K562 (cell line): ENCODE data around the gene CLCN6. TPM values are rescaled to one million over a fixed set of nuclear protein-coding genes. Genes with fewer than 3 reads are reported as not detected.
A peak's percentile ranks its signal among the peaks of the same experiment; 100 is the strongest.

ENCODE experiments used
- ATAC-seq: fragments of 200-7000 bp; cut with Tn5 transposase; 3 replicates; pipeline ENCODE4 v1.9.1; 2020; ENCODE audit warnings: moderate library complexity
- BruUV-seq: library from RNA; stranded (reverse); fragments of 400-500 nt; replicated peaks from 2 replicates; lab custom pipeline; 2021; lab: Mats Ljungman, UMichigan
- CTCF ChIA-PET: fragments of 300-600 bp; formaldehyde crosslinking; extraction: SDS; loops from one replicate; lab custom pipeline; 2021; ENCODE audit warnings: low intra/inter-chr PET ratio; lab: Yijun Ruan, JAX
- POLR2A ChIA-PET: fragments of 300-600, 350-650 bp; sonication (Branson Sonifier 250); formaldehyde crosslinking; extraction: SDS; loops from one replicate; lab custom pipeline; 2021; ENCODE audit warnings: antibody characterized with exemption, inconsistent platforms; lab: Yijun Ruan, JAX
- DNase-seq, 4 experiments: peaks; one replicate each; pipeline versions ENCODE4 v3.0.0 to v3.0.0-alpha.2; 2011 to 2018; ENCODE audit warnings: low spot score in 3 of 4, mixed read lengths in 3 of 4; ENCODE audit errors: extremely low read depth in 1 of 4
- FAIRE-seq: peaks from 2 replicates; lab custom pipeline; 2011; peaks lifted over from hg19 to GRCh38; lab: Jason Lieb, UNC
- H2AFZ ChIP-seq: 2 replicates; pipeline ENCODE4 v1.6.0; 2011; ENCODE audit warnings: low read depth, low read length, control low read depth, inconsistent platforms
- H3K27ac ChIP-seq: fragments of 200-600 bp; 3 replicates; pipeline ENCODE4 v1.8.0; 2011; ENCODE audit warnings: low read depth, mild to moderate bottlenecking, control low read depth, inconsistent platforms, low read length, moderate library complexity, mixed read lengths; ENCODE audit errors: extremely low read depth
- H3K27me3 ChIP-seq, 2 experiments: fragments of 300-600 bp in 1 of 2; 2 replicates in 1 of 2; 3 replicates in 1 of 2; pipeline versions ENCODE4 v1.6.0 to v1.8.0; 2011; ENCODE audit warnings: inconsistent platforms in 2 of 2, low read length in 2 of 2, mild to moderate bottlenecking in 1 of 2, mixed read lengths in 1 of 2, moderate library complexity in 1 of 2; ENCODE audit not compliant: control insufficient read depth in 2 of 2, insufficient read depth in 2 of 2
- H3K36me3 ChIP-seq: fragments of 300-600 bp; 3 replicates; pipeline ENCODE4 v1.8.0; 2011; ENCODE audit warnings: mild to moderate bottlenecking, low read length, inconsistent platforms; ENCODE audit not compliant: control insufficient read depth, insufficient read depth
- H3K4me1 ChIP-seq, 2 experiments: fragments of 200-600 bp in 1 of 2; replicated peaks in 1 of 2; 2 replicates in 1 of 2; 3 replicates in 1 of 2; pipeline versions ENCODE4 v1.5.1 to v1.8.0; 2011; ENCODE audit warnings: inconsistent platforms in 2 of 2, low read length in 2 of 2, mild to moderate bottlenecking in 1 of 2, mixed read lengths in 1 of 2, moderate library complexity in 1 of 2; ENCODE audit not compliant: control insufficient read depth in 2 of 2, insufficient read depth in 2 of 2
- H3K4me2 ChIP-seq: 2 replicates; pipeline ENCODE4 v1.6.1; 2011; ENCODE audit warnings: low read length, control low read depth, inconsistent platforms, mixed read lengths; ENCODE audit not compliant: insufficient read depth
- H3K4me3 ChIP-seq: fragments of 200-600 bp; sonication (generic), shearing (Covaris generic); 2 replicates; pipeline ENCODE4 v1.5.1; 2016; ENCODE audit warnings: control low read depth, inconsistent platforms
- H3K79me2 ChIP-seq: fragments of 200-600 bp; 3 replicates; pipeline ENCODE4 v1.8.0; 2011; ENCODE audit warnings: low read length, inconsistent platforms; ENCODE audit not compliant: control insufficient read depth, insufficient read depth
- H3K9ac ChIP-seq, 2 experiments: 2 replicates each; pipeline versions ENCODE4 v1.6.0 to v1.6.1; 2011; ENCODE audit warnings: low read depth in 2 of 2, low read length in 2 of 2, control low read depth in 1 of 2, inconsistent platforms in 1 of 2, mild to moderate bottlenecking in 1 of 2, mixed read lengths in 1 of 2; ENCODE audit not compliant: insufficient read depth in 1 of 2
- H3K9me1 ChIP-seq: one replicate; pipeline ENCODE4 v1.6.0; 2011; ENCODE audit warnings: inconsistent platforms, mild to moderate bottlenecking, low read length, moderate library complexity; ENCODE audit not compliant: control insufficient read depth, insufficient read depth
- H3K9me3 ChIP-seq: replicated peaks from 2 replicates; pipeline ENCODE4 v1.5.1; 2011; ENCODE audit warnings: low read depth, low read length, inconsistent platforms; ENCODE audit not compliant: control insufficient read depth, insufficient read depth
- H4K20me1 ChIP-seq: replicated peaks from 2 replicates; pipeline ENCODE4 v1.6.1; 2011; ENCODE audit warnings: low read length, inconsistent platforms, mixed read lengths; ENCODE audit not compliant: control insufficient read depth, insufficient read depth
- MED1 ChIP-seq: sonication (generic); formaldehyde crosslinking; IDR thresholded peaks from 2 replicates; pipeline ENCODE4 v1.8.1; 2023; ENCODE audit warnings: missing genetic modification reagents, borderline replicate concordance
- SRF ChIP-seq, 2 experiments: fragments of 250-450, 450-650 bp in 1 of 2; sonication (Bioruptor Pico) in 1 of 2; sonication (generic) in 1 of 2; formaldehyde crosslinking; IDR thresholded peaks; 2 replicates each; pipeline versions ENCODE4 v1.5.0 to v1.5.1; 2020 to 2022; ENCODE audit warnings: mild to moderate bottlenecking in 1 of 2, missing genetic modification reagents in 1 of 2
- ZNF282 ChIP-seq: sonication (generic); formaldehyde crosslinking; IDR thresholded peaks from 2 replicates; pipeline ENCODE4 v1.8.1; 2023; ENCODE audit warnings: missing genetic modification reagents
- WGBS: fragments of 100-300 bp; shearing (Covaris generic); methylation state at CpG from one replicate; pipeline ENCODE4 v1.1.6; 2016; ENCODE audit warnings: low coverage, mixed read lengths; ENCODE audit not compliant: insufficient coverage; ENCODE audit errors: missing lambda C conversion rate; 5-methylcytosine and 5-hydroxymethylcytosine counted together
- in situ Hi-C: fragments of 300-500 bp; cut with MboI; formaldehyde crosslinking; loops from 4 replicates; pipeline ENCODE4 v1.15.0; 2018; ENCODE audit warnings: inconsistent platforms, mixed read lengths
- intact Hi-C: fragments of 100-400 bp; cut with micrococcal nuclease; formaldehyde crosslinking; loops from 2 replicates; pipeline ENCODE4 v1.14.2; 2022
- polyA plus RNA-seq, 8 experiments: library from polyadenylated mRNA; depleted of rRNA in 4 of 8; stranded (reverse) in 5 of 8; unstranded in 3 of 8; fragments of >200 nt; fragmentation: Nextera tagmentation in 2 of 8; fragmentation: Illumina TruSeq in 1 of 8; extraction: Ambion mirVana in 2 of 8; extraction: Trizol in 1 of 8; gene quantifications; 2 replicates each; pipeline versions ENCODE4 v1.2.1 to v1.2.3, GENCODE V29; 2011 to 2014; ENCODE audit warnings: inconsistent platforms in 1 of 8, missing spikeins in 1 of 8
- total RNA-seq, 7 experiments: library from RNA; depleted of rRNA in 6 of 7; stranded (reverse); fragments of >200 nt in 6 of 7; fragmentation: Illumina TruSeq in 2 of 7; extraction: Trizol in 2 of 7; gene quantifications; 2 replicates each; pipeline versions ENCODE4 v1.2.1 to v1.2.3, GENCODE V29; 2011 to 2021; ENCODE audit warnings: low replicate concordance in 1 of 7

CLCN6 gene
- total and polyA plus RNA-seq, 9 of the 15 experiments (the other 6 are each of a cell fraction or from before 2014, with no cell fraction given): 2.0 to 21.8 (median 13.6) TPM

DNA sequence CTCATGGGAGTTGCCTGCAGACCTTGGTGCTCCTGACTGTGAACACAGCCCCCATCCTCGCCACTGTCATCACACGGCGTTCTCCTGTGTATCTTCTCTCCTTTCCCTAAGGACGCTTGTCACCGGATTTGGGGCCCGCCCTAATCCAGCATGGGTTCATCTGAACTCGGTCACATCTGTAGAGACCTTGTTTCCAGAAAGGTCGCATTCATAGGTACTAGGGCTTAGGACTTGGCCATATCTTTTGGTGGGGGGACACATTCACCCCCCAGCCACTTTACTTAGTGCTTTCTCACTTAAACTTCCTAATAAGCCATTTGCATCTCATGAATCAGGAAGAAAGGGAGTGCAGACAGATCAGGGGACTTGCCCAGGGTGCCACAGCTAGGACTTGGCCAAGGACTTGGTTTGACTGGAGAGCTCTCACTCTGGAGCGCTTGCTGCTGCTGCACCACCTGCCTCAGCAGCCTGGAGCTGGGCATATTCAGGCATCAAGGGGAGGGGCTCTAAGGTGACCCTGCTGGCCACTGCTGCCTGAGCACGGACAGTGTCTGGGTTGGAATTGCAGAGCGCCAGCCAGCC, 31.9 kb downstream of the CLCN6 start:
- Histone ChIP-seq H3K9ac (peak overlapping the region in 1 of 2 experiments; percentile 18; a peak in 1 of 4 replicates), H3K27ac (no peak overlapping the region), H3K9me3 (no peaks in the 10 kb centered on the region), H2AFZ (no peak overlapping the region)
- intact Hi-C loops: loop anchor here (1.0 to 2.0 kb wide), 3 partner anchors 56 to 193 kb away; no protein-coding TSS in a partner anchor
- no peak for DNase-seq
- CTCF ChIA-PET: interaction anchor here (1.3 to 4.7 kb wide), 5 partner anchors 53 to 129 kb away, joined by 3 to 93 read pairs (median 19); no protein-coding TSS in a partner anchor
- TF ChIP-seq ZNF282 (CRISPR knock-in tag) (0 out of 2 replicates have a peak, but pooled peaks have one; percentile 21), SRF (CRISPR knock-in tag; IDR thresholded peaks at IDR 0.05) (no peak), MED1 (CRISPR knock-in tag) (peak; percentile 24; the same call in 1 of the 2 replicates)
- TF ChIP-seq, all 486 proteins: peak for 2
- FAIRE-seq: no peak
- Histone ChIP-seq H3K4me2 (no peak overlapping the region), H3K79me2 (no peaks in the 10 kb centered on the region), H3K27me3 (no peaks in the 10 kb centered on the region), H3K9me1 (no peaks in the 10 kb centered on the region), H4K20me1 (no peaks in the 10 kb centered on the region; the same call in 1 of the 2 replicates), H3K4me3 (no peak overlapping the region), H3K36me3 (peaks cover 93% of the 10 kb centered on the region), H3K4me1 (peaks cover 24 to 39% of the 10 kb centered on the region in 2 experiments)
- no TSS peak for BruUV-seq
- in situ Hi-C loops: no loop called here
- POLR2A ChIA-PET: interaction anchor here (0.6 to 14.0 kb wide), 12 partner anchors 10 to 200 kb away, joined by 3 to 304 read pairs (median 4); partner anchors contain the start of gene PLOD1
- WGBS: 84% methylated on average over 11 of the region's 11 CpGs
- ATAC-seq: no peak
